ENCODE data around the gene XXYLT1. TPM values are rescaled to one million over a fixed set of nuclear protein-coding genes. Genes with fewer than 3 reads are reported as not detected.

The XXYLT1 gene
- total RNA-seq, 1 experiment from 2014 or later, result 10.9 TPM

- no peak for ATAC-seq
- H3K9me2 ChIP-seq (ENCODE audit: insufficient read depth), result no peaks in the 10 kb centered on the region
- H3K9me3 ChIP-seq (ENCODE audit: control insufficient read depth in 1 of 2, insufficient read depth in 1 of 2, low read depth in 1 of 2, low read length in 2 of 2), result no peaks in the 10 kb centered on the region
- ChIA-PET CTCF (no interaction called here), RAD21 (ENCODE audit: low non-redundant PET in 1 of 2, low total read pairs in 2 of 2, uncharacterized antibody in 2 of 2, unreplicated experiment in 2 of 2) (no interaction called here), POLR2A (no interaction called here)
- H3K4me1 ChIP-seq (ENCODE audit: control insufficient read depth in 1 of 2, insufficient read depth in 2 of 2, low read length in 2 of 2), result no peaks in the 10 kb centered on the region
- H3K27me3 ChIP-seq (ENCODE audit: insufficient read depth, low read length), result no peaks in the 10 kb centered on the region
- H3K27ac ChIP-seq (ENCODE audit: low read depth, low read length), result no peak overlapping the region
- TF ChIP-seq CEBPB (IDR thresholded peaks at IDR 0.05; ENCODE audit: low read depth) (no peak), ATF3 (IDR thresholded peaks at IDR 0.05) (no peak), RAD21 (IDR thresholded peaks at IDR 0.05; ENCODE audit: low read depth) (no peak), SIN3A (IDR thresholded peaks at IDR 0.05; ENCODE audit: low read depth) (no peak), SP1 (IDR thresholded peaks at IDR 0.05; ENCODE audit: low read depth) (no peak), FOSL1 (IDR thresholded peaks at IDR 0.05; ENCODE audit: low read depth) (no peak), TCF7L2 (IDR thresholded peaks at IDR 0.05; ENCODE audit: borderline replicate concordance, extremely low read depth, insufficient read depth, insufficient read length) (no peak), CBX3 (IDR thresholded peaks at IDR 0.05; ENCODE audit: low read depth) (no peak), EZH2phosphoT487 (IDR thresholded peaks at IDR 0.05; ENCODE audit: borderline replicate concordance) (no peak), EZH2 (IDR thresholded peaks at IDR 0.05) (no peak), POLR2A (IDR thresholded peaks at IDR 0.05; ENCODE audit: borderline replicate concordance, extremely low read depth, insufficient read depth, insufficient read length) (no peak), JUND (IDR thresholded peaks at IDR 0.05) (no peak), EGR1 (IDR thresholded peaks at IDR 0.05; ENCODE audit: low read depth) (no peak), YY1 (IDR thresholded peaks at IDR 0.05; ENCODE audit: extremely low read depth, insufficient replicate concordance, low read depth, low read length) (no peak)
- TF ChIP-seq, protein P1, sequence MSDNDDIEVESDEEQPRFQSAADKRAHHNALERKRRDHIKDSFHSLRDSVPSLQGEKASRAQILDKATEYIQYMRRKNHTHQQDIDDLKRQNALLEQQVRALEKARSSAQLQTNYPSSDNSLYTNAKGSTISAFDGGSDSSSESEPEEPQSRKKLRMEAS (IDR thresholded peaks at IDR 0.05), result no peak
- TF ChIP-seq, protein P2, sequence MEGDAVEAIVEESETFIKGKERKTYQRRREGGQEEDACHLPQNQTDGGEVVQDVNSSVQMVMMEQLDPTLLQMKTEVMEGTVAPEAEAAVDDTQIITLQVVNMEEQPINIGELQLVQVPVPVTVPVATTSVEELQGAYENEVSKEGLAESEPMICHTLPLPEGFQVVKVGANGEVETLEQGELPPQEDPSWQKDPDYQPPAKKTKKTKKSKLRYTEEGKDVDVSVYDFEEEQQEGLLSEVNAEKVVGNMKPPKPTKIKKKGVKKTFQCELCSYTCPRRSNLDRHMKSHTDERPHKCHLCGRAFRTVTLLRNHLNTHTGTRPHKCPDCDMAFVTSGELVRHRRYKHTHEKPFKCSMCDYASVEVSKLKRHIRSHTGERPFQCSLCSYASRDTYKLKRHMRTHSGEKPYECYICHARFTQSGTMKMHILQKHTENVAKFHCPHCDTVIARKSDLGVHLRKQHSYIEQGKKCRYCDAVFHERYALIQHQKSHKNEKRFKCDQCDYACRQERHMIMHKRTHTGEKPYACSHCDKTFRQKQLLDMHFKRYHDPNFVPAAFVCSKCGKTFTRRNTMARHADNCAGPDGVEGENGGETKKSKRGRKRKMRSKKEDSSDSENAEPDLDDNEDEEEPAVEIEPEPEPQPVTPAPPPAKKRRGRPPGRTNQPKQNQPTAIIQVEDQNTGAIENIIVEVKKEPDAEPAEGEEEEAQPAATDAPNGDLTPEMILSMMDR (IDR thresholded peaks at IDR 0.05 in 2 of 3, conservative IDR thresholded peaks at IDR 0.05 in 1 of 3; ENCODE audit: borderline replicate concordance in 1 of 3, insufficient read depth in 1 of 3, low read depth in 2 of 3, low read length in 2 of 3), result no peak
- H3K79me2 ChIP-seq (ENCODE audit: insufficient read depth, low read length), result no peaks in the 10 kb centered on the region
- no peak for DNase-seq (ENCODE audit: low read depth, low spot score)
- H3K4me2 ChIP-seq (ENCODE audit: low read length), result no peak overlapping the region
- intact Hi-C loops (cut with micrococcal nuclease), result no loop called here
- H3K4me3 ChIP-seq (replicated peaks in 1 of 2; ENCODE audit: low read depth in 1 of 2, low read length in 2 of 2), result no peak overlapping the region
- no peak overlapping the region for H2AFZ ChIP-seq (ENCODE audit: low read depth, low read length, poor library complexity, severe bottlenecking)
- no peak overlapping the region for H3K9ac ChIP-seq (ENCODE audit: low read length)
- no peaks in the 10 kb centered on the region for H3K36me3 ChIP-seq (ENCODE audit: control insufficient read depth in 1 of 2, insufficient read depth in 2 of 2, low read length in 2 of 2)
- no TSS peak for BruUV-seq (replicated peaks)
- no peaks in the 10 kb centered on the region for H4K20me1 ChIP-seq (ENCODE audit: insufficient read depth)
Measured at GRCh38 chr3:195165265-195165609, 105.7 kb downstream of the XXYLT1 start.

Data from HCT116 (cell line).